PFSK-1 (cell line): Measurements from ENCODE around the gene ZNF729.

Experiments
- POLR2AphosphoS5 ChIP-seq: IDR thresholded peaks from 2 replicates; pipeline ENCODE4 v1.6.1; 2012; ENCODE audit warnings: low read depth, mild to moderate bottlenecking, control low read depth, low read length, moderate library complexity
- SIN3A ChIP-seq: IDR thresholded peaks from 2 replicates; pipeline ENCODE4 v1.6.1; 2012; ENCODE audit warnings: mild to moderate bottlenecking, low read length, moderate library complexity, borderline replicate concordance; ENCODE audit not compliant: insufficient read depth
- TAF1 ChIP-seq: IDR thresholded peaks from 2 replicates; pipeline ENCODE4 v1.6.1; 2012; ENCODE audit warnings: low read length, control low read depth, borderline replicate concordance; ENCODE audit not compliant: insufficient read depth
- TF ChIP-seq, protein P1 (sequence below), 2 experiments: IDR thresholded peaks; 2 replicates each; pipeline versions ENCODE4 v1.6.1 to v1.8.0; 2011 to 2012; ENCODE audit warnings: low read depth in 2 of 2, low read length in 2 of 2, control low read depth in 1 of 2, inconsistent platforms in 1 of 2, mild to moderate bottlenecking in 1 of 2, moderate library complexity in 1 of 2; ENCODE audit not compliant: insufficient read depth in 1 of 2

DNA sequence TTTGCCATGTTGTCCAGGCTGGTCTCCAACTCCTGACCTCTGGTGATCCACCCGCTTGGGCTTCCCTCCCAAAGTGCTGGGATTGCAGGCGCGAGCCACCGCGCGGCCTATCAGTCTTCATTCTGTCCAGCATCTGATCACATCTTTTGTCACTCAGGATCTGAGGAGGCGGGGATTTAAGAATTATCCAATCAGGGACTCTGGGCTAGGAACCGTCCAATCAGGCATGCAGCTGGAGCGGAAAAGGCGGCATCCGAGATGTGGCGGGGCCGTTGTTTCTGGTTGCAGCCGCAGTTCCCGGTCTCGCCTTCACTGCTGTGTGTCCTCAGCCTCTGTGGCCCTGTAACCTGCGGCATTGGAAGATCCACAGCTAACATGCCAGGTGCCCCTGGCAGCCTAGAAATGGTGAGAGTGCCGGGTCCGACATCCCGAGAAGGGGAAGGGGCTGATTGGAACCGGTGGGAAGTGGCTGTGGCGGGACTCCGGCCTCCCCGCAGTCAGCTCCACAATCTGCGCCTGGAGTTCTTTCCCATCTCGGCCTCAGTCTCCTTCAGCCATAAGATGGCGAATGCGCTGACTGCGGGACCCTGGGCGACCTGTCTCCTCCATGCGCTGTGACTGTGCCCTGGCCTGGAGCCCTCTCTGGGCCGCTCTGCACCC lies at the start of gene ZNF729:
- TF ChIP-seq, protein P1, sequence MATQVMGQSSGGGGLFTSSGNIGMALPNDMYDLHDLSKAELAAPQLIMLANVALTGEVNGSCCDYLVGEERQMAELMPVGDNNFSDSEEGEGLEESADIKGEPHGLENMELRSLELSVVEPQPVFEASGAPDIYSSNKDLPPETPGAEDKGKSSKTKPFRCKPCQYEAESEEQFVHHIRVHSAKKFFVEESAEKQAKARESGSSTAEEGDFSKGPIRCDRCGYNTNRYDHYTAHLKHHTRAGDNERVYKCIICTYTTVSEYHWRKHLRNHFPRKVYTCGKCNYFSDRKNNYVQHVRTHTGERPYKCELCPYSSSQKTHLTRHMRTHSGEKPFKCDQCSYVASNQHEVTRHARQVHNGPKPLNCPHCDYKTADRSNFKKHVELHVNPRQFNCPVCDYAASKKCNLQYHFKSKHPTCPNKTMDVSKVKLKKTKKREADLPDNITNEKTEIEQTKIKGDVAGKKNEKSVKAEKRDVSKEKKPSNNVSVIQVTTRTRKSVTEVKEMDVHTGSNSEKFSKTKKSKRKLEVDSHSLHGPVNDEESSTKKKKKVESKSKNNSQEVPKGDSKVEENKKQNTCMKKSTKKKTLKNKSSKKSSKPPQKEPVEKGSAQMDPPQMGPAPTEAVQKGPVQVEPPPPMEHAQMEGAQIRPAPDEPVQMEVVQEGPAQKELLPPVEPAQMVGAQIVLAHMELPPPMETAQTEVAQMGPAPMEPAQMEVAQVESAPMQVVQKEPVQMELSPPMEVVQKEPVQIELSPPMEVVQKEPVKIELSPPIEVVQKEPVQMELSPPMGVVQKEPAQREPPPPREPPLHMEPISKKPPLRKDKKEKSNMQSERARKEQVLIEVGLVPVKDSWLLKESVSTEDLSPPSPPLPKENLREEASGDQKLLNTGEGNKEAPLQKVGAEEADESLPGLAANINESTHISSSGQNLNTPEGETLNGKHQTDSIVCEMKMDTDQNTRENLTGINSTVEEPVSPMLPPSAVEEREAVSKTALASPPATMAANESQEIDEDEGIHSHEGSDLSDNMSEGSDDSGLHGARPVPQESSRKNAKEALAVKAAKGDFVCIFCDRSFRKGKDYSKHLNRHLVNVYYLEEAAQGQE (IDR thresholded peaks at IDR 0.05; ENCODE audit: insufficient read depth in 1 of 2, low read depth in 2 of 2, low read length in 2 of 2) = no peak
- no peak for TF ChIP-seq SIN3A
- TF ChIP-seq POLR2AphosphoS5 = no peak
- no peak for TF ChIP-seq TAF1
